Activated T-helper 2 cell treated with anti-CD3 and anti-CD28 coated beads, Interferon-gamma antibody, Interleukin-2, Interleukin-4, amounts not matched to agents 10 μg/mL and 5 μg/mL and 100 μg/mL, durations not matched to agents 14 hours and 24 hours and 36 hours (primary cell): Measurements from ENCODE around the gene NACA. TPM values are rescaled to one million over a fixed set of nuclear protein-coding genes. Genes with fewer than 3 reads are reported as not detected.
"Not testable (repeated sequence)": the region's sequence is repeated elsewhere in the genome, so short reads cannot be mapped to it uniquely, and the experiment has no call there.

Experiments
- DNase-seq: peaks from one replicate; pipeline ENCODE4 v3.0.0; 2021; ENCODE audit warnings: low spot score
- H3K27ac Mint-ChIP-seq: one replicate; pipeline ENCODE4 v1.8.0; 2021; ENCODE audit warnings: mixed read lengths
- H3K27me3 Mint-ChIP-seq: one replicate; pipeline ENCODE4 v1.8.0; 2021; ENCODE audit warnings: low read depth, mixed read lengths
- H3K36me3 Mint-ChIP-seq: one replicate; pipeline ENCODE4 v1.8.0; 2021; ENCODE audit warnings: low read depth, mixed read lengths
- H3K4me1 Mint-ChIP-seq: one replicate; pipeline ENCODE4 v1.8.0; 2021; ENCODE audit warnings: low read depth, mixed read lengths
- H3K4me3 Mint-ChIP-seq: one replicate; pipeline ENCODE4 v1.8.0; 2021; ENCODE audit warnings: low read depth, mild to moderate bottlenecking, moderate library complexity, mixed read lengths
- H3K9me3 Mint-ChIP-seq: one replicate; pipeline ENCODE4 v1.8.0; 2021; ENCODE audit warnings: mixed read lengths
- intact Hi-C: fragments of 100-400 bp; cut with micrococcal nuclease; formaldehyde crosslinking; loops from one replicate; pipeline ENCODE4 v1.15.1; 2023
- total RNA-seq: library from RNA; stranded (reverse); gene quantifications from 2 replicates; pipeline ENCODE4 v1.2.3, GENCODE V29; 2022

Gene NACA
- 1,037 and 1,093 TPM in 2 replicates for total RNA-seq

GRCh38 chr12:56724972-56725722 lies at the start of gene NACA:
Gene NACA, minus strand, starts transcription at chr12:56725299. Its CDS starts 778 bp downstream, at chr12:56724521.
- no peaks in the 10 kb centered on the region for H3K9me3 Mint-ChIP-seq
- intact Hi-C loops, result loop anchor here (1.0 to 5.0 kb wide), 9 partner anchors 27 to 393 kb away; partner anchors contain the start of genes NEMP1, PAN2, PRIM1 and PTGES3
- peak within 1 kb of the TSS; percentile 96 for H3K27ac Mint-ChIP-seq
- peak within 1 kb of the TSS; percentile 96 for H3K4me3 Mint-ChIP-seq
- peaks cover 76% of the 10 kb centered on the region for H3K36me3 Mint-ChIP-seq
- peaks cover 39% of the 10 kb centered on the region for H3K4me1 Mint-ChIP-seq
- DNase-seq, result peak; percentile 98
- H3K27me3 Mint-ChIP-seq, result no peaks in the 10 kb centered on the region

GRCh38 chr12:56773113-56773512 lies 48.0 kb upstream of the NACA start:
- no peak for DNase-seq
- Mint-ChIP-seq H3K9me3 (no peaks in the 10 kb centered on the region), H3K4me3 (no peak overlapping the region), H3K36me3 (no peaks in the 10 kb centered on the region), H3K27me3 (no peaks in the 10 kb centered on the region), H3K4me1 (no peaks in the 10 kb centered on the region), H3K27ac (no peak overlapping the region)
- intact Hi-C loops, result no loop called here

- intact Hi-C loops, result no loop called here
Observed at GRCh38 chr12:56772625-56773024, 47.5 kb upstream of the NACA start.

GRCh38 chr12:56769868-56770267 lies 44.8 kb upstream of the NACA start:
- no peak overlapping the region for H3K4me3 Mint-ChIP-seq
- H3K4me1 Mint-ChIP-seq, result no peaks in the 10 kb centered on the region
- intact Hi-C loops, result no loop called here
- no peaks in the 10 kb centered on the region for H3K27me3 Mint-ChIP-seq
- no peaks in the 10 kb centered on the region for H3K36me3 Mint-ChIP-seq
- no peak overlapping the region for H3K27ac Mint-ChIP-seq
- DNase-seq, result no peak
- no peaks in the 10 kb centered on the region for H3K9me3 Mint-ChIP-seq

More at GRCh38 chr12:56772625-56773024, 47.5 kb upstream of the NACA start:
- no peak overlapping the region for H3K4me3 Mint-ChIP-seq
- no peaks in the 10 kb centered on the region for H3K27me3 Mint-ChIP-seq
- no peaks in the 10 kb centered on the region for H3K36me3 Mint-ChIP-seq
- H3K27ac Mint-ChIP-seq, result no peak overlapping the region
- no peak for DNase-seq
- H3K4me1 Mint-ChIP-seq, result no peaks in the 10 kb centered on the region
- no peaks in the 10 kb centered on the region for H3K9me3 Mint-ChIP-seq

- DNase-seq, result no peak
- H3K4me1 Mint-ChIP-seq, result no peaks in the 10 kb centered on the region
- H3K27me3 Mint-ChIP-seq, result no peaks in the 10 kb centered on the region
- no peaks in the 10 kb centered on the region for H3K9me3 Mint-ChIP-seq
- no peak overlapping the region for H3K4me3 Mint-ChIP-seq
- H3K27ac Mint-ChIP-seq, result no peak overlapping the region
- intact Hi-C loops, result no loop called here
- H3K36me3 Mint-ChIP-seq, result no peaks in the 10 kb centered on the region
Observed at GRCh38 chr12:56768424-56768823, 43.3 kb upstream of the NACA start.

GRCh38 chr12:56766535-56766934 lies 41.4 kb upstream of the NACA start:
- no peaks in the 10 kb centered on the region for H3K36me3 Mint-ChIP-seq
- no peaks in the 10 kb centered on the region for H3K4me1 Mint-ChIP-seq
- intact Hi-C loops, result no loop called here
- H3K4me3 Mint-ChIP-seq, result no peak overlapping the region
- no peak overlapping the region for H3K27ac Mint-ChIP-seq
- no peaks in the 10 kb centered on the region for H3K9me3 Mint-ChIP-seq
- DNase-seq, result no peak
- peaks cover 3% of the 10 kb centered on the region for H3K27me3 Mint-ChIP-seq

- Mint-ChIP-seq H3K36me3 (no peaks in the 10 kb centered on the region), H3K4me3 (no peak overlapping the region), H3K9me3 (peaks cover under 1% of the 10 kb centered on the region), H3K27me3 (peaks cover 3% of the 10 kb centered on the region), H3K4me1 (no peaks in the 10 kb centered on the region), H3K27ac (no peak overlapping the region)
- no peak for DNase-seq
- intact Hi-C loops, result no loop called here
Observed at GRCh38 chr12:56763753-56764657, 38.9 kb upstream of the NACA start.

GRCh38 chr12:56761812-56762211 lies 36.7 kb upstream of the NACA start:
- H3K9me3 Mint-ChIP-seq, result peaks cover 9% of the 10 kb centered on the region
- H3K27ac Mint-ChIP-seq, result no peak overlapping the region
- DNase-seq, result no peak
- H3K4me1 Mint-ChIP-seq, result peaks cover 5% of the 10 kb centered on the region
- peaks cover 3% of the 10 kb centered on the region for H3K27me3 Mint-ChIP-seq
- intact Hi-C loops, result no loop called here
- peaks cover 4% of the 10 kb centered on the region for H3K36me3 Mint-ChIP-seq
- H3K4me3 Mint-ChIP-seq, result no peak overlapping the region

- no peak overlapping the region for H3K4me3 Mint-ChIP-seq
Observed at GRCh38 chr12:56760460-56760859, 35.4 kb upstream of the NACA start.

GRCh38 chr12:56759263-56759908 lies 34.3 kb upstream of the NACA start:
- DNase-seq, result no peak
- Mint-ChIP-seq H3K4me3 (no peak overlapping the region), H3K4me1 (peaks cover 5% of the 10 kb centered on the region), H3K36me3 (peaks cover 4% of the 10 kb centered on the region), H3K27me3 (peaks cover 3% of the 10 kb centered on the region), H3K9me3 (peaks cover 9% of the 10 kb centered on the region), H3K27ac (no peak overlapping the region)
- intact Hi-C loops, result loop anchor here (10.0 kb wide), 1 partner anchor 425 kb away; no protein-coding TSS in a partner anchor

More at GRCh38 chr12:56760460-56760859, 35.4 kb upstream of the NACA start:
- no peak for DNase-seq
- intact Hi-C loops, result no loop called here
- Mint-ChIP-seq H3K9me3 (peaks cover 9% of the 10 kb centered on the region), H3K27me3 (peaks cover 3% of the 10 kb centered on the region), H3K4me1 (peaks cover 5% of the 10 kb centered on the region), H3K27ac (no peak overlapping the region), H3K36me3 (peaks cover 4% of the 10 kb centered on the region)

GRCh38 chr12:56758728-56759262 lies 33.7 kb upstream of the NACA start:
- intact Hi-C loops, result loop anchor here (10.0 kb wide), 1 partner anchor 426 kb away; no protein-coding TSS in a partner anchor
- Mint-ChIP-seq H3K27ac (no peak overlapping the region), H3K4me3 (no peak overlapping the region), H3K27me3 (peaks cover 3% of the 10 kb centered on the region), H3K9me3 (peaks cover 9% of the 10 kb centered on the region), H3K36me3 (peaks cover 4% of the 10 kb centered on the region), H3K4me1 (peaks cover 5% of the 10 kb centered on the region)
- DNase-seq, result no peak

GRCh38 chr12:56757971-56758370 lies 32.9 kb upstream of the NACA start:
- not testable (repeated sequence) for H3K36me3 Mint-ChIP-seq, DNase-seq, H3K27me3 Mint-ChIP-seq, H3K9me3 Mint-ChIP-seq, H3K27ac Mint-ChIP-seq, H3K4me3 Mint-ChIP-seq
- H3K4me1 Mint-ChIP-seq, result peaks cover 11% of the 10 kb centered on the region
- intact Hi-C loops, result loop anchor here (1.0 to 10.0 kb wide), 3 partner anchors 229 to 427 kb away; no protein-coding TSS in a partner anchor
